MCF 10A (cell line): ENCODE measurements around the gene SEC14L5. TPM values are rescaled to one million over a fixed set of nuclear protein-coding genes. Genes with fewer than 3 reads are reported as not detected.

ENCODE experiments used
- BruUV-seq: library from RNA; stranded (reverse); fragments of 400-500 nt; replicated peaks from 2 replicates; lab custom pipeline; 2021; lab: Mats Ljungman, UMichigan
- CTCF ChIA-PET: fragments of 300-600 bp; sonication (Branson Sonifier 250); formaldehyde crosslinking; extraction: SDS; loops from one replicate; lab custom pipeline; 2021; ENCODE audit warnings: antibody characterized with exemption, inconsistent platforms; lab: Yijun Ruan, JAX
- POLR2A ChIA-PET: fragments of 300-600, 350-650 bp; sonication (Branson Sonifier 250); formaldehyde crosslinking; extraction: SDS; loops from one replicate; lab custom pipeline; 2020; ENCODE audit warnings: antibody characterized with exemption, inconsistent platforms; lab: Yijun Ruan, JAX
- DNase-seq: peaks from one replicate; pipeline ENCODE4 v3.0.0-alpha.2; 2018; ENCODE audit not compliant: unreplicated experiment
- H3K27ac Mint-ChIP-seq: one replicate; pipeline ENCODE4 v1.8.0; 2022; ENCODE audit warnings: mild to moderate bottlenecking, low read depth, mixed read lengths; ENCODE audit not compliant: unreplicated experiment
- H3K27me3 Mint-ChIP-seq: one replicate; pipeline ENCODE4 v1.8.0; 2022; ENCODE audit warnings: mixed read lengths; ENCODE audit not compliant: insufficient read depth, unreplicated experiment
- H3K36me3 Mint-ChIP-seq: one replicate; pipeline ENCODE4 v1.8.0; 2022; ENCODE audit warnings: mild to moderate bottlenecking, moderate library complexity, mixed read lengths; ENCODE audit not compliant: insufficient read depth, unreplicated experiment
- H3K4me1 Mint-ChIP-seq: one replicate; pipeline ENCODE4 v1.8.0; 2022; ENCODE audit warnings: mixed read lengths; ENCODE audit not compliant: insufficient read depth, unreplicated experiment
- H3K4me3 Mint-ChIP-seq: one replicate; pipeline ENCODE4 v1.8.0; 2022; ENCODE audit warnings: mild to moderate bottlenecking, moderate library complexity, mixed read lengths; ENCODE audit not compliant: unreplicated experiment
- H3K9me3 Mint-ChIP-seq: one replicate; pipeline ENCODE4 v1.8.0; 2022; ENCODE audit warnings: mixed read lengths; ENCODE audit not compliant: unreplicated experiment
- CTCF ChIP-seq: fragments of 200-600 bp; IDR thresholded peaks from one replicate; pipeline ENCODE4 v1.8.0; 2022; ENCODE audit warnings: antibody characterized with exemption, mild to moderate bottlenecking; ENCODE audit not compliant: unreplicated experiment
- intact Hi-C: fragments of 100-400 bp; cut with micrococcal nuclease; formaldehyde crosslinking; loops from 2 replicates; pipeline ENCODE4 v1.14.1; 2022
- total RNA-seq: library from RNA; stranded (reverse); gene quantifications from 2 replicates; pipeline ENCODE4 v1.2.3, GENCODE V29; 2022

SEC14L5 gene
- total RNA-seq, 1 experiment from 2014 or later = not detected

GRCh38 chr16:4982056-4982867, 24.1 kb downstream of the SEC14L5 start:
- Mint-ChIP-seq H3K27ac (no peak overlapping the region), H3K4me3 (no peak overlapping the region), H3K36me3 (no peaks in the 10 kb centered on the region), H3K27me3 (peaks cover 21% of the 10 kb centered on the region), H3K9me3 (no peaks in the 10 kb centered on the region), H3K4me1 (no peaks in the 10 kb centered on the region)
- intact Hi-C loops = no loop called here
- no TSS peak for BruUV-seq
- ChIA-PET POLR2A (no interaction called here), CTCF (no interaction called here)
- no peak for TF ChIP-seq CTCF
- no peak for DNase-seq

GRCh38 chr16:4984174-4984990, 26.3 kb downstream of the SEC14L5 start:
- Mint-ChIP-seq H3K4me1 (no peaks in the 10 kb centered on the region), H3K27ac (no peak overlapping the region), H3K9me3 (no peaks in the 10 kb centered on the region), H3K36me3 (no peaks in the 10 kb centered on the region), H3K27me3 (peaks cover 42% of the 10 kb centered on the region), H3K4me3 (no peak overlapping the region)
- BruUV-seq = no TSS peak
- CTCF ChIA-PET = interaction anchor here (1.0 kb wide), 1 partner anchor 36 kb away, joined by 3 read pairs; no protein-coding TSS in a partner anchor
- no peak for TF ChIP-seq CTCF
- intact Hi-C loops = no loop called here
- DNase-seq = no peak
- POLR2A ChIA-PET = no interaction called here

- no TSS peak for BruUV-seq
- Mint-ChIP-seq H3K4me1 (no peaks in the 10 kb centered on the region), H3K27me3 (peaks cover 30% of the 10 kb centered on the region), H3K27ac (no peak overlapping the region), H3K36me3 (no peaks in the 10 kb centered on the region), H3K9me3 (no peaks in the 10 kb centered on the region), H3K4me3 (no peak overlapping the region)
- intact Hi-C loops = no loop called here
- TF ChIP-seq CTCF = no peak
- ChIA-PET POLR2A (no interaction called here), CTCF (no interaction called here)
- no peak for DNase-seq
These were observed 29.1 kb downstream of the SEC14L5 start for GRCh38 chr16:4987250-4987579.
